ENCODE results near the gene FRMPD1.

FRMPD1 gene

DNA sequence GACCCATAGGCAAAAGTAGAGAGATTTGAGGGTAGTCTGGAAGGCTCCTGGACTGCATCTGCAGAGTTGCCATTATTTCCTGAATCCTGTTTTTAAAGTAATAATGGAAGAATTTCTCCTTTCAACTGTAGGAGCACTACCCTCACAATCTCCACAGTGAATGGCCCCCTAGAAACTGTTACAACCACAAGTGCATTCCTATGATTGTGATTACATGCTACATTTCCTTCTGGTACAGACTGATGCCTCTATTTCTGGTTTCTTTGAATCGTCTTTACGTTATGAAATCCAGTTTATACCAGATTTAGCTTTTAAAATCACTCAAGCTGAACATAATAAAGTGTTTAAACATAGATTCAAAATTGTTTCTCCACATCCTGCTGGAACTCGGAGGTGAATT, 49.4 kb downstream of the FRMPD1 start:
- no peak overlapping the region for H3K4me3 ChIP-seq (IDR thresholded peaks at IDR 0.05; ENCODE audit: insufficient read depth, low read depth, low read length)
- TF ChIP-seq, protein P1, sequence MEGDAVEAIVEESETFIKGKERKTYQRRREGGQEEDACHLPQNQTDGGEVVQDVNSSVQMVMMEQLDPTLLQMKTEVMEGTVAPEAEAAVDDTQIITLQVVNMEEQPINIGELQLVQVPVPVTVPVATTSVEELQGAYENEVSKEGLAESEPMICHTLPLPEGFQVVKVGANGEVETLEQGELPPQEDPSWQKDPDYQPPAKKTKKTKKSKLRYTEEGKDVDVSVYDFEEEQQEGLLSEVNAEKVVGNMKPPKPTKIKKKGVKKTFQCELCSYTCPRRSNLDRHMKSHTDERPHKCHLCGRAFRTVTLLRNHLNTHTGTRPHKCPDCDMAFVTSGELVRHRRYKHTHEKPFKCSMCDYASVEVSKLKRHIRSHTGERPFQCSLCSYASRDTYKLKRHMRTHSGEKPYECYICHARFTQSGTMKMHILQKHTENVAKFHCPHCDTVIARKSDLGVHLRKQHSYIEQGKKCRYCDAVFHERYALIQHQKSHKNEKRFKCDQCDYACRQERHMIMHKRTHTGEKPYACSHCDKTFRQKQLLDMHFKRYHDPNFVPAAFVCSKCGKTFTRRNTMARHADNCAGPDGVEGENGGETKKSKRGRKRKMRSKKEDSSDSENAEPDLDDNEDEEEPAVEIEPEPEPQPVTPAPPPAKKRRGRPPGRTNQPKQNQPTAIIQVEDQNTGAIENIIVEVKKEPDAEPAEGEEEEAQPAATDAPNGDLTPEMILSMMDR (conservative IDR thresholded peaks at IDR 0.05; ENCODE audit: low read depth, low read length) = no peak
- no peak overlapping the region for H3K9ac ChIP-seq
- no peaks in the 10 kb centered on the region for H3K36me3 ChIP-seq (ENCODE audit: insufficient read depth)
- no peak overlapping the region for H3K27ac ChIP-seq
- no peak overlapping the region for H2AFZ ChIP-seq (ENCODE audit: low read depth)
- H3K4me1 ChIP-seq (ENCODE audit: low read depth, poor library complexity, severe bottlenecking) = no peaks in the 10 kb centered on the region
- no peaks in the 10 kb centered on the region for H4K20me1 ChIP-seq (ENCODE audit: insufficient read depth)
- H3K27me3 ChIP-seq (ENCODE audit: insufficient read depth, low read depth) = no peaks in the 10 kb centered on the region
- H3K79me2 ChIP-seq (ENCODE audit: insufficient read depth, low read depth) = no peaks in the 10 kb centered on the region
- H3K4me2 ChIP-seq = no peak overlapping the region

DNA sequence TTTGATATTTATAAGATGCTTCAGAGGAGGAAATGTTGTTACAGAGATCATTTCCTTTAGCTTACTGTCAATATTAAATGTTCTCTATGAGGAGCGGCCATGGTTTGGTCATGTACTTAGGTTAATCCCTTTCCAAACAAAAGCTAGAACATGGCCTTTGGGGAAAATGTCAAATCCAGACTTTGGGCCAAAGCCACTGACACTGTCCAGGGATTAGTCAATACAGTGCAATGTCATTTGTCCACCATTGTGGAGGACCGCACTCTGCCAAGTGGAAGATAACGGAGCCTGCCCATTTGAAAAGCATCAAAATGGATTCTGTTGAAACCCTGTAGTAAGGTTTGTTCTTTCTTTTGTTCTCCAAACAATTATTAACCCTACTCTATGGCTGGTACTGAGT, 50.1 kb downstream of the FRMPD1 start:
- no peak overlapping the region for H2AFZ ChIP-seq (ENCODE audit: low read depth)
- H3K27ac ChIP-seq = no peak overlapping the region
- no peak overlapping the region for H3K9ac ChIP-seq
- H4K20me1 ChIP-seq (ENCODE audit: insufficient read depth) = no peaks in the 10 kb centered on the region
- H3K4me1 ChIP-seq (ENCODE audit: low read depth, poor library complexity, severe bottlenecking) = no peaks in the 10 kb centered on the region
- H3K27me3 ChIP-seq (ENCODE audit: insufficient read depth, low read depth) = no peaks in the 10 kb centered on the region
- no peak overlapping the region for H3K4me3 ChIP-seq (IDR thresholded peaks at IDR 0.05; ENCODE audit: insufficient read depth, low read depth, low read length)
- TF ChIP-seq, protein P1 (conservative IDR thresholded peaks at IDR 0.05; ENCODE audit: low read depth, low read length) = no peak
- no peak overlapping the region for H3K4me2 ChIP-seq
- H3K79me2 ChIP-seq (ENCODE audit: insufficient read depth, low read depth) = no peaks in the 10 kb centered on the region
- H3K36me3 ChIP-seq (ENCODE audit: insufficient read depth) = no peaks in the 10 kb centered on the region

DNA sequence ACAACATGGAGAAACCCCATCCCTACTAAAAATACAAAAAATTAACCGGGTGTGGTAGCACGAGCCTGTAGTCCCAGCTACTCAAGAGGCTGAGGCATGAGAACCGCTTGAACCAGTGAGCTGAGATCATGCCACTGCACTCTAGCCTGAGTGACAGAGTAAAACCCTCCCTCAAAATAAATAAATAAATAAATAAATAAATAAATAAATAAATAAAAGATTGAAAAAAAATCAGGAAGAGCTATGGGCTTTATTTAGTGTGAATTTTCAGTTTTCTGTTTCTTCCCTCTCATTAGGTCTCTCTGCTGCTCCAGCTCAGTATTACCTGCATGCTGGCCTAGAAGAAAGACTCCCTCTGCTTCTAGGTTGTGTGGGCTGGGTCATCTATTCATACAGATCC, 55.0 kb downstream of the FRMPD1 start:
- TF ChIP-seq, protein P1 (conservative IDR thresholded peaks at IDR 0.05; ENCODE audit: low read depth, low read length) = no peak
- no peaks in the 10 kb centered on the region for H3K4me1 ChIP-seq (ENCODE audit: low read depth, poor library complexity, severe bottlenecking)
- no peak overlapping the region for H3K4me2 ChIP-seq
- H3K79me2 ChIP-seq (ENCODE audit: insufficient read depth, low read depth) = no peaks in the 10 kb centered on the region
- no peaks in the 10 kb centered on the region for H3K36me3 ChIP-seq (ENCODE audit: insufficient read depth)
- H3K27ac ChIP-seq = no peak overlapping the region
- no peak overlapping the region for H3K4me3 ChIP-seq (IDR thresholded peaks at IDR 0.05; ENCODE audit: insufficient read depth, low read depth, low read length)
- no peak overlapping the region for H2AFZ ChIP-seq (ENCODE audit: low read depth)
- H4K20me1 ChIP-seq (ENCODE audit: insufficient read depth) = no peaks in the 10 kb centered on the region
- no peak overlapping the region for H3K9ac ChIP-seq
- H3K27me3 ChIP-seq (ENCODE audit: insufficient read depth, low read depth) = no peaks in the 10 kb centered on the region

DNA sequence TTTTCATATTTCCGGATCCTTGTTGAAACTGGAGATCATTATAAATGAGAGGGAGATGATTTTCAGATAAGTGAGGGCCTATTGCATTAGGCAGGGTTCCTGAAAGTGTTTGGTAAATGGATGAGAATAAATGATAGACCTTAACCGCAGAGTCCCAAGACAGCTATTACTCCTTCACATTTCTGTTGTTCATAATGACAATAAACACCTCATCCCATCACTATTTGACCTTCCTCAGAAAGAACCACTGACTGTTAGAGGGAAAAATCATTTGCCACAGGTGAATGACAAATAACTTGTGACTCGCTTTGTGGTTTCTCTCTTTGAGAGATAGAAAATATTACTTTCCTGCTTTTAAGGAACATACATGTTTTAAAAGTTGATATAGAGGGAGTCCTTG, 55.5 kb downstream of the FRMPD1 start:
- H3K36me3 ChIP-seq (ENCODE audit: insufficient read depth) = no peaks in the 10 kb centered on the region
- TF ChIP-seq, protein P1 (conservative IDR thresholded peaks at IDR 0.05; ENCODE audit: low read depth, low read length) = no peak
- H3K4me2 ChIP-seq = no peak overlapping the region
- no peak overlapping the region for H2AFZ ChIP-seq (ENCODE audit: low read depth)
- H3K9ac ChIP-seq = no peak overlapping the region
- no peaks in the 10 kb centered on the region for H4K20me1 ChIP-seq (ENCODE audit: insufficient read depth)
- no peak overlapping the region for H3K27ac ChIP-seq
- H3K79me2 ChIP-seq (ENCODE audit: insufficient read depth, low read depth) = no peaks in the 10 kb centered on the region
- H3K4me3 ChIP-seq (IDR thresholded peaks at IDR 0.05; ENCODE audit: insufficient read depth, low read depth, low read length) = no peak overlapping the region
- no peaks in the 10 kb centered on the region for H3K27me3 ChIP-seq (ENCODE audit: insufficient read depth, low read depth)
- no peaks in the 10 kb centered on the region for H3K4me1 ChIP-seq (ENCODE audit: low read depth, poor library complexity, severe bottlenecking)

DNA sequence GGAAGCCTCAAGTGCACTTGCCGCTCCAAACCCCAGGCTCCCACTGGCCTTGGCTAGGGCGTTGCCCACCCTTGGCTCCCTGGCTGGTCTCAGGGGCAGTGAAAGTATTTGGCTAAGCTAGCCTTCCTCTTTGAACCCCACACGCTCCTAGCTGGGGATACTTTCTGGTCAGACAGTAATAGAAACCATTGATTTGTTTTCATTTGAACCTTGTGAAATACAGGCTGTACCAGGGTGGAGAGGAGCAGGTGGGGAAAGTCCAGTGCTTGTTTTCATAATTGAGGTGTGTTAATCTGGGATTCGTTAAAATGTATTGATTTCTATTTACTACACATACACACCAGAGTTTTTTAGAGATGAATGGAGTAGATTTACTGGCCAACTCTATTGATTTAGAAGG, 57.0 kb downstream of the FRMPD1 start:
- H2AFZ ChIP-seq (ENCODE audit: low read depth) = no peak overlapping the region
- TF ChIP-seq, protein P1 (conservative IDR thresholded peaks at IDR 0.05; ENCODE audit: low read depth, low read length) = no peak
- H3K79me2 ChIP-seq (ENCODE audit: insufficient read depth, low read depth) = no peaks in the 10 kb centered on the region
- H3K4me3 ChIP-seq (IDR thresholded peaks at IDR 0.05; ENCODE audit: insufficient read depth, low read depth, low read length) = no peak overlapping the region
- no peak overlapping the region for H3K27ac ChIP-seq
- no peaks in the 10 kb centered on the region for H3K4me1 ChIP-seq (ENCODE audit: low read depth, poor library complexity, severe bottlenecking)
- no peaks in the 10 kb centered on the region for H4K20me1 ChIP-seq (ENCODE audit: insufficient read depth)
- H3K27me3 ChIP-seq (ENCODE audit: insufficient read depth, low read depth) = no peaks in the 10 kb centered on the region
- no peak overlapping the region for H3K4me2 ChIP-seq
- no peak overlapping the region for H3K9ac ChIP-seq
- no peaks in the 10 kb centered on the region for H3K36me3 ChIP-seq (ENCODE audit: insufficient read depth)

Measured in KMS-11 (cell line).